COLO668 (cell line): ENCODE data around the gene IL15.
"Not testable (repeated sequence)": the region's sequence is repeated elsewhere in the genome, so short reads cannot be mapped to it uniquely, and the experiment has no call there.

ENCODE experiments used
- DNase-seq: peaks from one replicate; lab custom pipeline; 2025; ENCODE audit not compliant: unreplicated experiment; lab: John Stamatoyannopoulos, UW

IL15 gene

DNA sequence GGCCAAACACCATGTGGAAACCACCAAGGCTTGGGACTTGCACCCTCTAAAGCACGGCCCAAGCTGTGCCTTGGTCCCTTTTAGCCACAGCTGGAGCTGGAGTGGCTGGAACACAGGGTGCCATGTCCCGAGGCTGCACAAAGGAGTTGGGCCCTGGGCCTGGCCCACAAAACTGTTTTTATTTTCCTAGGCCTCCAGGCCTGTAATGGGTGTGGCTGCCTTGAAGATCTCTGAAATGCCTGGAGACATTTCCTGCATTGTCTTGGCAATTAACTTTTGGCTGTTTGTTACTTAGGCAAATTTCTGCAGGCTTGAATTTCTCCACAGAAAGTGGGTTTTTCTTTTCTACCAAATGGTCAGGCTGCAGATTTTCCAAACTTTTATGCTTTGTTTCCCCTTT, 55.7 kb downstream of the IL15 start:
- no peak for DNase-seq

DNA sequence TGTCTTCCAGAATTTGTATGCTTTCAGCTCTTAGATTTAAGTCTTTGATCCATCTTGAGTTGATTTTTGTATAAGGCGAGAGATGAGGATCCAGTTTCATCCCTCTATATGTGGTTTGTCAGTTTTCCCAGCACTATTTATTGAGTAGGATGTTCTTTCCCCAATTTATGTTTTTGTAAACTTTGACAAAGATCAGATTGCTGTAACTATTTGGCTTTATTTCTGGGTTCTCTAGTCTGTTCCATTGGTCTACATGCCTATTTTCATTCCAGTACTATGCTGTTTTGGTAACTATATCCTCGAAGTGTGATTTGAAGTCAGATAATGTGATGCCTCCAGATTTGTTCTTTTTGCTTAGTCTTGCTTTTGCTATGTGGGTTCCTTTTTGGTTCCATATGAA, 60.7 kb downstream of the IL15 start:
- DNase-seq = no peak

DNA sequence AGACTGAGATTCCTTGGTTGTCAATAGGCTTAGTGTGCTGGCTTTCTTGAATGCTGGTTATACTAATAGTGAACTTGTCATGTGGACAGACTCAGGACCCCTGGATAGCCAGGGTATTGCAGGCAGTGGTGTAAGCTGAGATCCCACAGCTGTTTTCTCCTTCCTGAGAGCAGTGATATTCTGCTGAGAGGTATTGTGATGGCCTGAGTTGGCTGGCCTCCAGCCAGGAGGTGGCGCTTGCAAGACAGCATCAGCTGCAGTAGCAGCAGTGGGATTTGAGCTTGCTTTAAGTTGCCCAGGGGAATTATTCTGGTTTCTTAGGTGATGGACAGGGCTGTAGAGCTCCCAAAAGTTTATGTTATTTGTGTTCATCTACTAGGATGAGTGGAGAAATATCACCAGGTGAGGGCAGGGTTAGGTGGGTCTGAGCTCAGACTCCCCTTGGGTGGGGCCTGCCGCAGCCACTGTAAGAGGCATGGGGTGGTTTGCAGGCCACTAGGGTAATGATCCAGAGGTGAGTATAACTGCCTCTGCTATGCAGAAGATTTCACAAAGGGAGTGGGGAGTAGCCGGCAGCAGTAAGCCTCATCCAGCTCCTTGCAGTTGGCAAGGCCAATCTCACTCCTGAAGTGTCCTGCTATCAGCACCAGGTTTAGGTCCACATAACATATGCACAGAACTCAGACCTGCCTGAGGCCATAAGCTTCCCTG, 66.2 kb downstream of the IL15 start:
- peak; percentile 24 for DNase-seq

DNA sequence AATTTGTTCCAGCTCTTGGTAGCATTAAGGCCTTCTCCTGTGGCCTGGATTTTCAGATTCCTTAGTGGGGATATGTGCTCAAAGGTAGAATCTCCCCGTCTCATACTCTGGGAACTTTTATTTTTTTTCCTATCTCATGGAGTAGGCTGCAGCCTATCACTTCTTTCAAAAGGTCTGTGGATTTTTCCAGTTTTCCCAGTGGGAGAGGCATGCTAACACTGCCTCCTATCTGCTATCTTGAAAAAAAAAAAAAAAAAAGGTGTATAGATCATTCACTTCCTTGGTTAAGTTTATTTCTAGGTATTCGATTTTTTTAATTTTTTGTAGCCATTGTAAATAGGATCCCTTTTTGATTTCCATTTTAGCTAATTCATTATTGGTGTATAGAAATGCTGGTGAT, 67.1 kb downstream of the IL15 start:
- DNase-seq = no peak

DNA sequence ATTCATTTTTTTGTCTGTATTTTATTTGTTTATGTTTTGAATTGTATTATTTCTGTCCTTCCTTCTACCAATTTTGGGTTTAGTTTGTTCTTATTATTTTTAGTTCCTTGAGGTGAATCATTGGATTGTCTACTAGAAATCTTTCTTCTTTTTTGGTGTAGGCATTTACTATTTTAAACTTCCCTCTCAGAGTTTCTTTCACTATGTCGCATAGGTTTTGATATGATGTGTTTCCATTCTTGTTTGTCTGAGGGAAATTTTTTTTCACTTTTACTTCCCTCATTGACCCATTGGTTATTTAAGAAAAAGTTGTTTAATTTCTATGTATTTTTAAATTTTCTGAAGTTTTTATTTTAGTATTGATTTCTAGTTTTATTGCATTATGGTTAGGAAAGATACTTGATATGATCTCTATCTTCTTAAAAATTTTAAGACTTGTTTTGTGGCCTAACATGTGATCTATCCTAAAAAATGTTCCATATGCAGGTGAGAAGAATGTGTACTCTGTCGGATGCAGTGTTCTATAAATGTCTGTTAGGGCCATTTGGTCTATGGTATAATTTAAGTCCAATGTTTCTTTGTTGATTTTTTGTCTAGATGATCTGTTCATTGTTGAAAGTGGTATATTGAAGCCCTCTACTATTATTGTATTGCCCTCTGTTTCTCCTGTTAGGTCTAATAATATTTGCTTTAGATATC, 68.8 kb downstream of the IL15 start:
- DNase-seq = no peak

DNA sequence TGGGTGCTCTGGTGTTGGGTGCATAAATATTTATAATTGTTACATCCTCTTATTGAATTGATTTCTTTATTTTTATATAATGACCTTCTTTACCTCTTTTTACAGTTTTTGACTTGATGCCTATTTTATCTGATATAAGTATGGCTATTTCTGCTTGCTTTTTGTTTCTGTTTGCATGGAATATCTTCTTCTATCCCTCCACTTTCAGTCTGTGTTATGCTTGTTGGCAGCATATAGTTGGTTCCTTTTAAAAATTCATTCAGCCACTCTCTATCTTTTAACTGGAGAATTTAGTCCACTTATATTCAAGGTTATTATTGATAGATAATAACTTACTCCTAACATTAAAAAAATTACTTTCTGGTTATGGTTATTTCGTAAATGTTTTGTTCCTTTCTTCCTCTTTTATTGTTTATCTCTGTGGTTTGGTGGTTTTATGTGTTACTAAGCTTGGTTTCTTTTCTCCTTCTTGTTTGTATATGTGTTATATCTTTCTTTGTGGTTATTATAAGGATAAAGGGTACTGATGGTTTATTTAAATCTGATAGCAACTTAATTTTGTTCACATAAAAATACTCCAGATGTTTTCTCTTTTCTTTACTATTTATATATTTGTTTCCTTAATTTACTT, 69.5 kb downstream of the IL15 start:
- DNase-seq = no peak

DNA sequence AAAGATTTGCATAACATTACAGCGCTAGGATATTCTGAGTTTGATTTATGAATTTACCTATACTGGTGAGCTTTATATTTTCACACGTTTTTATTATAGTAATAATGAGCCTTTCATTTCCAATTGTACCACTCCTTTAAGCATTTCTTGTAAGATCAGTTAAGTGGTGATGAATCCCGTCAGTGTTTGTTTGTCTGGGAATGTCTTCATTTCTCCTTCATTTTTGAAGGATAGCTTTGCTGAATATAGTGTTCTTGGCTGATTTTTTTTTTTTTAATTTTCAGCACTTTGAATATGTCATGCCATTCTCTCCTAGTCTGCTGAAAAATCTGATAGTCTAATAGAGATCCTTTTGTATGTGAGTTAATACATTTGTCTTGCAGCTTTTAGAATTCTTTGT, 70.1 kb downstream of the IL15 start:
- DNase-seq = no peak

DNA sequence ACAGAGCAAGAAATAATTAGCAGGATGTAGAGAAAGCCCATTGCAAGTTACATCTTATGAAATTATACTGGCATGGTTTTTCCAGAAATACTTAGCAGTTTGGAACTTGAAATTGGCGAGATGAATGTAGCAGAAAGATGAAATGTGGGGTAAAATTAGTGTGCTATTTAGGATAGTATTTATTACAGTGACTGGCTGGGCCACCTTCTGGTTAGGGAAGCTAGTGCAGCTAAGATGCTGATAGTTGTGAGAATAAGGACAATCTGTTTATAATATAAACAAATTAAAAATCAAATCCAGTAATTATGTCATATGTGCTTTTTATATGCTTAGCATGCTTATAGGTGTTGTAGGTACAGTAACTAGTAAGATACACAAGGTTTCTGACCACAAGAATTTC, 74.8 kb downstream of the IL15 start:
- peak; percentile 5 for DNase-seq

DNA sequence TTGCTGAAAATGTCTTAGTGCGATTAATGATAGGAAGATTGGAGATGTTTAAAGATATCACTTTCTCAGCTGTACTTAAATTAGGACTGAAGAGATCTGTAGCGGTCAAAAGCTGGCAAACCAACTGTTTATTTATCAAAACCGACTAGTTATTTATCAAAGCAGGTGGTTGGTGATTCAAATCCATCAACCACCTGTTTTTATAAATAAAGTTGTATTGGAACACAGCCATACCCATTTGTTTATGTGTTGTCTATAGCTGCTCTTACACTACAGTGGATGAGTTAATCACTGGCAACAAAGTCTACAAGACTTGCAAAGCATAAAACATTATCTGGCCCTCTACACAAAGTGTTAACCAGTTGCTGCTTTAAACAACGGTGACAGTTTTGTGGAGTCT, 76.8 kb downstream of the IL15 start:
- DNase-seq = no peak

DNA sequence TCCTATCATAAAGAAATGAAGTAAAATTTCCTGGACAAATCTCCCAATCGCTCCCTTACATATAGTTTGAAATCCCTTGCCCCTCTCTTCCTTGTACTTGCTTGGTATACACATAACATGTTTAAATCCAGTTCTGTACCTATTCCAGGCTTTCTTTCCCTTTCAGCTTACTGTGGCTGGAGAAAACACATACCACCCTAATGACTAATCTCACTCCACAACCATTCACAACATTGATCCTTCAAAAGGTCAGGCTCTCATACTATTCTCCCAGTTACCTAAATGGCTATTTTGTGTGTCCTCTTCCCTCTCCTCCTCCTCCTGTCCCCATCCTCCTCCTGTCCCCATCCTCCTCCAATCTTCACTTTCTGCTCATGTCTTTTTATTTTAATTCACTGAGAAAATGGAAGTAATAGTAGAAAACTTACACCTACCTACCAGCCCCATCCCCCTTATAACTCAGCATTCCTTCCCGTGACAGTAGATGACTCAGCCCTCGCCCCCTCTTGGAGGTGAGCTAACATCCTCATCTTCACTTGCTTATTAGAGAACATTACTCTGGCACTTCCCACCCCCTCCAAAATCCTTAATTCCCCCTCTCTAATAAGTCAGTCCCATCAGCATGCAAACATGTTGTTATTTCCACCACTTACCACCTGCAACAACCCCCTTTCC, 77.5 kb downstream of the IL15 start:
- no peak for DNase-seq

DNA sequence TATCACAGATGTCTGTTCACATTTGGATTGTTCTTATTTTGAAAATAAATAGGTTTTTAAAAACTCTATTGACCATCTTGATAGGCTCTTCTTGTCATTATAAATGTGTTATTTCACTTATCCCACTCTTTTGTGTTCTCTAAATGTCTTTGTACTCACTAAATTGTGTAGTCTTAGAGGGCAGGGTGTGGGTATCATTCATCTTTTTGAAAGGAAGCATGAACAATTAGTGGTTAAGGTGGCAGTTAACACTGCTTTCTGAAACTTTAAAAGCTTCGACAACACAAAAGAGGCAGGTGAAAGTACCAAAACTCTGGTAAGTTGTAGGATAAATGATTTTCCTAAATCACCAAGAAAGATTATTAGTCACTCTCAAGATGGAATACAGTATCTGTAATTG, 83.2 kb downstream of the IL15 start:
- no peak for DNase-seq

DNA sequence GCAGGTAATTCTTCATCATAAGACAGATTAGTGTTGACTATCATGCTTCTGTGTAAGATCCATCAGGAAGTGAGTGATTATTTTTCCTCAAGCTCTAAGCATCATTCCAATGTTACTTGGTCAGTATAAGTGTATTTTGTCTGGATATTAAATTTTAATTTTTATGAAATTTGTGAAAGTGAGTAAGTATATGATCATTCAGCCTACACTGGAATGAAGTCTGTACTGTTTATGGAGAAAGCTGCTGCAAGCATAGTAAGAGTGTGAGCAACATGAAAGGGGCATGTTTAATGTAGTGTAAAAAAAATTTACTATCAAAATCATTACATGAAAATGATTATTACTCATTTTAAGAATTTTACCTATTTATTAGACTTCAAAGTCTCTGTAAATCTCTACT, 84.8 kb downstream of the IL15 start:
- no peak for DNase-seq

DNA sequence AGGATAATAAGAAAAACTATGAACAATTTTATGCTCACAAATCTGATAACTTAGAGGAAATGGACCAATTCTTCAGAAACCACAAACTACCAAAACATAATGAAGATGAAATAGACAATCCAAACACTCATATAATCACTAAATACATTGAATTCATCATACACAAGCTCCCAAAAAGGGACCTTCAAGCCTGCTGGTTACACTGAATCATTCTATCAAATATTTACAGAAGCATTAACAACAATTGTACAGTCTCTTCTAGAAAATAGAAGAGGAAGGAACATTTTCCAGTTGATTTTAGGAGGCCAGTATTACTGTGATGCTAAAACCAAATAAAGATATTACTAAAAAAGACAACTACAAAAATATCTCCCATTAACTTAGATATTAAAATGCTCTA, 88.3 kb downstream of the IL15 start:
- no peak for DNase-seq

DNA sequence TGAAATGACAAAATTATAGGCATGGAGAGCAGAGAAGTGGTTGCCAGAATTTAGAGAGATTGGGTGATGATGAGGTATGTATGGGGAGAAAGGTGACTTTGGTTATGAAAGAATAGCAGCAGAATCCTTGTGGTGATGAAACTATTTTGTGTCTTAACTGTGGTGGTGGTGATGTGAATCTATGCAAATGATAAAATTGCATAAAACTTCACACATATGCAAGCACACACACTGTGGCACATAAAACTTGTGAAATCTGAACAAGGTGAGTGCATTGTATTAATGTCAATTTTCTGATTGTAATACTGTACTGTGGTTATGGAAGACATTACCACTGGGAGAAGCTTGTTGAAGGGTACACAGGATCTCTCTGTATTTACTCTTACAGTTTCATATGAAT, 91.0 kb downstream of the IL15 start:
- DNase-seq = no peak

DNA sequence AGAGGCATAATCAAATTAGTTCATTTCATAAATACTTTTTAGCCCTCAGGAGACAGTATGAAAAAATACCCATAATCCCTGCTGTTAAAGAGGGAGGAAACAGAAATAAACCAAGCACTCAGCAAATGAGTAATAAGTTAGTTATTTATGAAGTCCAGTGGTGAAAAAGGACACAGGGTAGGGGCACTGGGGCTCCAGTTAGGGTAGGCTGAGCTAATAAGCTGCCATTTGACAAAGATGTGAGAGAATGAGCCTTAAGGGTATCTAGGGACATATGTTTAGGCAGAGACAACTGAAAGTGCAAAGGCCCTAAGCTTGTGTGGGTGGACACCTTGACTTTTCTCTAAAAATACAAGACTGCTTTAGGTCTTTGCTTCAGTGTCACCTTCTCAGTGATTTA, 94.4 kb downstream of the IL15 start:
- DNase-seq = no peak

DNA sequence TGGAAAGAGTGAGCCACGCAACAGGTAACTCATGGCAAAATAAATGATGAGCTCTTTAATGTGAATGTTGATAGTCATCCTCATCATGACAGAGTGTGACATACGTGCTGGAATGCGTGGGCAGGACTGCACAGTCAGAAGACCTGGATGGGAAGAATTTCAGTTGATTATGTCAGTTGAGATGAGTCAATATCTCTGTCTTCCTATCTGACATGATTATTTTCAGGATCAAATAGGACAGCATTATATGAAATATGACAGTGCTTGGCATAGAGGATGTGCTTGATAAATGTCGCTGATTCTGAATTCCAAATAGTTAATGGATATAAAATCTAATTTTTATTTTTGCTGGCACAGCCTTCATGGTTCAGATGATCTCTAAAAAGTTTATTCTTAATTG, 95.1 kb downstream of the IL15 start:
- DNase-seq = no peak

DNA sequence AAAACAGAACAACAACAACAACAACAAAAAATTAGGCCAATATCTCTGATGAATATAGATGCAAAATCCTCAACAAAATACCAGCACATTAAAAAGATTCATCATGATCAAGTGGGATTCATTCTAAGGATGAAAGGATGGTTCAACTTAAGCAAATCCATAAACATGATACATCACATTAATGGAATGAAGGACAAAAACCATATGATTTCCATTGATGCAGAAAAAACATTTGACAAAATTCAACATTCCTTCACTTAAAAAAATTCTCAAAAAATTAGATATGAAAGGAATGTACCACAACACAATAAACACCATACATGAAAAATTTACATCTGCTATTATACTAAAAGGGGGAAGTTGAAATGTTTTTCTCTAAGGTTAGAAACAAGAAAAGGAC, 103.3 kb downstream of the IL15 start:
- no peak for DNase-seq

DNA sequence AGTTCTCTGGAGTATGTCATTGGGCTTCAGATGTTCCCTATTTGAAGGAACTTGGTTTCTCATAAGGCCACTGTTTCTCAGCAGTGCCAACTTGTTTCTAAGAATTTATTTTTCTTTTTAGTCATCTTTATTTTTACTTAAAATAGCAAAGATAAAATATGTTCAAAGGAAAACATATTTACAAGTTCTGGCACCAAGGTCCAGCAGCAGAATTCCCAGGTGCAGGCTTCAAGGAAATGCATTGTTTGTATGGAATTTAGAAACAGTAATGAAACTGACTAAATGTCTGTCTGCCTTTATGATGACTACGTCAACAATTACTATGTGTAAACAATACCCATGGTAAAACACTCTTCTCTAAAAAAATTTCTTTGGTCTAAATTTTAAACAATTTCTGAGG, 109.6 kb downstream of the IL15 start:
- DNase-seq = no peak

DNA sequence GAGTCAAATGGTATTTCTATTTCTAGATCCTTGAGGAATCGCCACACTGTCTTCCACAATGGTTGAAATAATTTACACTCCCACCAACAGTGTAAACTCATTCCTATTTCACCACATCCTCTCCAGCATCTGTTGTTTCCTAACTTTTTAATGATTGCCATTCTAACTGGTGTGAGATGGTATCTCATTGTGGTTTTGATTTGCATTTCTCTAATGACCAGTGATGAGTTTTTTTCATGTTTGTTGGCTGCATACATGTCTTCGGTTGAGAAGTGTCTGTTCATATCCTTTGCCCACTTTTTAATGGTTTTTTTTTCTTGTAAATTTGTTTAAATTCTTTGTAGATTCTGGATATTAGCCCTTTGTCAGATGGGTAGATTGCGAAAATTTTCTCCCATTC, 115.4 kb downstream of the IL15 start:
- not testable (repeated sequence) for DNase-seq

DNA sequence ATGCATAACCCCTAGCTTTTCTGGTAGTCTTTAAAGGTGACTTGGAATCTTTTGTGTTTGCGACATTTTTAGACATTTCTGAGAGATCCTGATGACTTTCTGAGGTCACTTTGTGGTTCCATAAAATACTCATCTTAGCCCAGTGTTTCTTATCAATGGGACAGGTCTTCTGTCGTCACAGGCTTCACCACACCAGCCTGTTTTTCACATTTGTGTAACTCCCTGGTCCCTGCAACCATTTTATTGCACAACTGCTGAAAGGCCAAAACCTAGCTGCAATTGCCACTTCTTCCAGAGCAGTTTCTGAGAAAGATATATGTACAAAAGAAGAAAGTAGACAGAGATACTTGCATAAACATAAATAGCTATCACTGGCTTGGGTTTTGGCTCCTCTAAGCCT, 120.9 kb downstream of the IL15 start:
- no peak for DNase-seq

DNA sequence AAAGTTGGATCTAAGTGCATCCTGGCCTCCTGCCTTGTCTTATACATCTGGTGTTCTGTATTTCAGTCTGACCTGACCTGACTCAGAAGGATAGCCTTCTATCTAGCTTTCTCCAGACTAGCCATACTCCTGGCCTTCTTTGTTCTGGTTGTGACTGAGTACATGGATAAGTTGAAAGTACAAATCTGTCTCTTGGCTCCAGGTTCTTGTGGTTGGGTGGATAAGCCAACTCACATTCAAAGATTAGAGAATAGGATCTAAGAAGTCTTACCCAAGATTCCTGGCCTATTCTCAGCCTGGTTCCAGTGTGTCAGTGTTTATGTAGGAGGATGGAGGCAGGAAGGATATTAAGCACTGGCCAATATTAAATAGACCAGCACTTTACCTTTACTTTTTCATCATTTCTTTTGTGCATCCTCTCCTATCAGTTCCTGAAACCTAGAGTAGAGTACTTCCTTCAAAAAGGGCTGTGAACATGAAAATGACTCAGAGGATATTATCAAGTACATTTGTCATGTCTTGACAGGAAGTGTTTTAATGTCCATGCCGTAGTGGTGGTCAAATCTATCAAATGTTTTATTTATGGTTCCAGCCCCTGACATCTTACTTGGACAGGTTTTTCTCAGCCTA, 123.5 kb downstream of the IL15 start:
- DNase-seq = no peak

DNA sequence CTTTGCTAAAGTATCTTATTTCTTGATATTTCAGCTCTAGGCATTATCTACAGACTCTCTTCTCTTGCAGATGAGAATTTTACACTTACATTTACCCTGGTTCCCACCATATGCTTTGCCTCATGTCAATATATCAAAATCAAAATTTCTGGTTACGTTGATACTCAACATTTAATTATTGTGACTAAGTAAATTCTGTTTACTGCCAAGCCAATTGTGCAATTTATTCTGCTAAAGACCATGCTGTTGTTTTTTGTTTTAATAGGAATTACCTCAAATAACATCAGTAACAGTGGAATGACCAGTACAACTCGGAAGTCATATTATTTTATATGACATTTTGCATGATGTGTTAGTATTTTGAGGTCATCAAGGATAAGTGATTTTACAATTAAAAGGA, 125.5 kb downstream of the IL15 start:
- DNase-seq = no peak
